K562 (cell line): ENCODE measurements around the gene TTC23L. TPM values are rescaled to one million over a fixed set of nuclear protein-coding genes. Genes with fewer than 3 reads are reported as not detected.

Experiments used
- ARID3B ChIP-seq: fragments of 250-450 bp; sonication (Bioruptor Pico); IDR thresholded peaks from 2 replicates; pipeline ENCODE4 v1.4.0; 2020; ENCODE audit warnings: borderline replicate concordance
- CBFA2T2 ChIP-seq: fragments of 450-650 bp; conservative IDR thresholded peaks from 2 replicates; pipeline ENCODE4 v1.6.1; 2017; ENCODE audit warnings: mild to moderate bottlenecking
- E2F4 ChIP-seq: sonication (generic); formaldehyde crosslinking; IDR thresholded peaks from 2 replicates; pipeline ENCODE4 v1.8.0; 2022; ENCODE audit warnings: mild to moderate bottlenecking, low read depth, missing genetic modification reagents
- EP400 ChIP-seq: fragments of 450-650 bp; IDR thresholded peaks from 2 replicates; pipeline ENCODE4 v1.6.1; 2017; ENCODE audit warnings: antibody characterized with exemption, mild to moderate bottlenecking, moderate library complexity
- HDAC2 ChIP-seq: fragments of 450-650 bp; IDR thresholded peaks from 2 replicates; pipeline ENCODE4 v1.6.1; 2016; ENCODE audit warnings: mild to moderate bottlenecking
- PHB ChIP-seq: fragments of 250-450 bp; sonication (Bioruptor Pico); IDR thresholded peaks from 2 replicates; pipeline ENCODE4 v1.5.0; 2021
- POLR2AphosphoS5 ChIP-seq: IDR thresholded peaks from 2 replicates; pipeline ENCODE4 v1.6.1; 2011; ENCODE audit warnings: mild to moderate bottlenecking, low read depth, low read length, moderate library complexity; ENCODE audit not compliant: control insufficient read depth, insufficient read depth
- RBBP5 ChIP-seq: fragments of 200-600 bp; sonication (generic); IDR thresholded peaks from 2 replicates; pipeline ENCODE4 v1.6.1; 2012; ENCODE audit warnings: borderline replicate concordance, mild to moderate bottlenecking, low read length, control low read depth, inconsistent platforms; ENCODE audit not compliant: insufficient read depth, poor library complexity, severe bottlenecking
- RREB1 ChIP-seq: fragments of 250-450 bp; sonication (Bioruptor Pico); IDR thresholded peaks from 2 replicates; pipeline ENCODE4 v1.4.0; 2020
- STAT5A ChIP-seq: IDR thresholded peaks from 2 replicates; pipeline ENCODE4 v1.6.1; 2012; ENCODE audit warnings: low read length, inconsistent platforms, borderline replicate concordance
- ZNF253 ChIP-seq: fragments of 250-450 bp; sonication (Bioruptor Pico); conservative IDR thresholded peaks from 2 replicates; pipeline ENCODE4 v1.6.1; 2021; ENCODE audit warnings: mild to moderate bottlenecking
- polyA plus RNA-seq, 8 experiments: library from polyadenylated mRNA; depleted of rRNA in 4 of 8; stranded (reverse) in 5 of 8; unstranded in 3 of 8; fragments of >200 nt; fragmentation: Nextera tagmentation in 2 of 8; fragmentation: Illumina TruSeq in 1 of 8; extraction: Ambion mirVana in 2 of 8; extraction: Trizol in 1 of 8; gene quantifications; 2 replicates each; pipeline versions ENCODE4 v1.2.1 to v1.2.3, GENCODE V29; 2011 to 2014; ENCODE audit warnings: inconsistent platforms in 1 of 8, missing spikeins in 1 of 8
- total RNA-seq, 7 experiments: library from RNA; depleted of rRNA in 6 of 7; stranded (reverse); fragments of >200 nt in 6 of 7; fragmentation: Illumina TruSeq in 2 of 7; extraction: Trizol in 2 of 7; gene quantifications; 2 replicates each; pipeline versions ENCODE4 v1.2.1 to v1.2.3, GENCODE V29; 2011 to 2021; ENCODE audit warnings: low replicate concordance in 1 of 7

TTC23L gene
- total and polyA plus RNA-seq, 9 of the 15 experiments (the other 6 are each of a cell fraction or from before 2014, with no cell fraction given) = 0.03 to 0.32 (median 0.14) TPM; not detected in 2

- no peak for TF ChIP-seq RREB1 (CRISPR knock-in tag)
- TF ChIP-seq RBBP5 = no peak
- TF ChIP-seq STAT5A = no peak
- no peak for TF ChIP-seq POLR2AphosphoS5
- no peak for TF ChIP-seq ARID3B (CRISPR knock-in tag)
- TF ChIP-seq EP400 = no peak
- TF ChIP-seq CBFA2T2 = no peak
- 0 out of 2 replicates have a peak, but pooled peaks have one; percentile 22 for TF ChIP-seq HDAC2
- TF ChIP-seq ZNF253 = no peak
- no peak for TF ChIP-seq E2F4 (CRISPR knock-in tag)
- TF ChIP-seq PHB = no peak
- TF ChIP-seq, all 486 proteins: peak for 15
These were observed 91.5 kb downstream of the TTC23L start (continued) for GRCh38 chr5:34930462-34930844.
